HG03432 (cell line): ENCODE measurements around the gene KLHL22.

Source experiments
- ATAC-seq: cut with Tn5 transposase; IDR thresholded peaks from one replicate; pipeline ENCODE4 v1.9.1; 2021; ENCODE audit warnings: mild to moderate bottlenecking, moderate library complexity; ENCODE audit not compliant: unreplicated experiment

KLHL22 gene

DNA sequence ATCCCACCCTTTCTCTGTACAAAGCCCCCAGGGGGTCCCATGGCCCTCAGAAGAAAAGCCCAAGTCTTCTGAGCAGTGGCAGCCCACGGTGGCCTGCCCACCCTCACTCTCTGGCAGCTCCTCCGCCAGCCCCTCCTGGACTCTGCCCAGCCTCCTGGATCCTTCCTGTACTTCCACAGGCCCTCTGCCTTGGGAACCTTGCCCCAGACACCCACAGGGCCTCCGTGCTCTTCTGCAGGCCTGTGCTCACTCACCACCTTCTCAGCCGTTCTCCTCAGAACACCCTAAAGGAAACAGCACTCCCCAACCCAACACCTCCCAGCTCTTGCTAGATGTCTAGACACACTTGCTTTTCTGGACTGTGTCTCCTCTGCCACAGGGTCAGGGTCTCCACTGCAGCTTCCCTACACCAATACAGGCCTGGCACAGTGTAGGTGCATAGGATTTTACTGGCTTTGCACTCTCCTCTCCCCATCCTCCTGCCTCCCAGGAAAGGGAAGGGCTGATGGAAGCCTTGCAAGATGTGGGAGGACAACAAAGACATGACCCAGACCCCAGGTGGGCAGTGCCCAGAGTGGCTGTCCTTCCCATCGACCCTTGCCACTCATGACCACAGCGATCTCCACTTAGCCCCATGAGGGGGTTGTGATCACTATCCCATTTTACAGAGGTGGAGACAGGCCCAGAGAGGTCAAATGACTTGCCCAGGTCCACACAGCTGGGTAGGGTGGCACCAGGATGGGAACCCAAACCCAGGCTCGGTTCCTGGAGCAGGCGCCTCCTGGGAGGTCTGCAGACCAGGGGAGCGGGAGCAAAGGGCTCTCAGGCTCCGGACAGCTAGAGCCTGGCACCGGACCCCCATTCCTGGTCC, 59.9 kb downstream of the KLHL22 start:
- no peak for ATAC-seq

DNA sequence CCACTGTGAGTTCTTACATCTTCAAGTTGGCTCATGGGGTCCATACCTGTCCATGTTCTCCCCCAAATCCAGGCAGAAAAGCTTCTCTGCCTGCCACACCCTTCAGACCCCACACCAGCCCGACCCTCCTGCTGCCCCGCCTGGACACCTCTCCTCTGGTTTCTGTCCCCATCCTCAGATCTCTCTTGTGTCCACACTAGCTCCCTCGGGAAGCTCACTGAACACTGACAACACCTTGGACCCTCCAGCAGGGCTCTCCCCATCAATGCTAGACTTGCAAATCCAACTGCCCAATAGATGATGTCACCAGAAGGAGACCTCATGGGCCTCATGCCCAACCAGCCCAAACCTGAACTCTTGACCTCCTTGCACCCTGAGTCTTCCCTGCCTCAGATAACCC, 60.8 kb downstream of the KLHL22 start:
- no peak for ATAC-seq

DNA sequence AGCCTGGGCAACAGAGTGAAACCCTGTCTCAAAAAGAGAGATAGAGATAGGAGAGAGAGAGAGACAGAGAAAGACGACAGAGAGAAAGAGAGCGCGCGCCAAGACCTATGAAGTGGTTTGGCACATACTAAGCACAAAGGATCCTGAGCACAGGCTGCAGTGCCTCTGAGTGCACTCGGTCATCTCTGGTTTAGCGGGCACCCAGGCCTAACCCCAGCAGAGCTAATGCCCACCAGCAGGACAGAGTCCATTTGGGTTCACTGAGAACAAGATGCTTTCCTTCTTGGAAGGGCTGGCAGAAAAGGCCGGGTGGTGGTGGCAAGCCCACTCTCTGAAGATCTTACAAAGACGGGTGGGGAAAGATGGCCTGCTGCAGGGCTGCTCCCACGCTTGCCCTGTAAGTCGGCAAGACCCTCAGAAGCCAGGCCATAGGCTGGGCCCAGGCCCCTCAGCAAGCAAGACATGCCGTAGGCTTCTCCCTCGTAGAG, 61.3 kb downstream of the KLHL22 start:
- no peak for ATAC-seq

DNA sequence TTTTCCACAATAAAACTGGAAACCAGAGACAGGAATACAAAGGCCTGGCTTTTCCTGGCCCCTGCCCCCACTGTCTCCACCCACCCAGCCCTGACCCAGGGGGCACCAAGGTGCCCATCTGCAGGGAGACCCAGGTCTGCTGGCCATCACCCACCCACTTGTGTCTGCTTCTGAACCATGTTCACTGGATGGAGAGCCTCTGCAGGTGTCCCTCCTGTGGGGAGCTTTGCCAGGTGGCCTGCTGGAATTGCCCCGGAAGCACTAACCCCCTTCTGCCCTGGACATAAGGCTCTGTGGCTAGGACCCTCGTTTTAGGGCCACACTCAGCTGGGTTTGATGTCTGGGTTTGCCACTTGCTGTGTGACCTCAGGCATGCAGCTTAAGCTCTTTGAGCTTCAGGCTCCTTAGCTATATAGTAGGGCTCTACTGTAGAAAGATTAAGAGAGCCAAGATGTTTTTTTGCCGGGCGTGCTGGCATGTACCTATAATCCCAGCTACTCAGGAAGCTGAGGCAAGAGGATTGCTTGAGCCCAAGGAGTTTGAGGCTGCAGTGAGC, 61.8 kb downstream of the KLHL22 start:
- ATAC-seq = no peak

DNA sequence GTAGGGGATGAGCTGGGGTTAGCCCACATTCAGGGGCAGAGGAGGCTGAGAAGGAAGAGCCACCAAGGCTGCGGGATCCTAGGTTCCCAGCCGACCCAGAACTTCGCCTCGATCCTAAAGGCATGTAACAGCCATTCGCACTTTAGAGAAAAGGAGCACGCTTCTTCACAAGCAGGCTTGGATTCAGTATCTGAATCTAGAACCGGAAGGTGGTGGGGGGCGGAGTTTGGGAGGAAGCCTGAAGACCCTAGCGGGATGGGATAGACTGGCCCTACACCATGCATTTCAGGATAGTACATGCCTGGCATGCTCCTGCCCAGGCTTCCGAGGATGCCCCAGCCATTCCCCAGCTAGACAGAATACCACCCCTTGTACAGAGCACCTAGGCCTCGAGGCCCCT, 62.4 kb downstream of the KLHL22 start:
- no peak for ATAC-seq

DNA sequence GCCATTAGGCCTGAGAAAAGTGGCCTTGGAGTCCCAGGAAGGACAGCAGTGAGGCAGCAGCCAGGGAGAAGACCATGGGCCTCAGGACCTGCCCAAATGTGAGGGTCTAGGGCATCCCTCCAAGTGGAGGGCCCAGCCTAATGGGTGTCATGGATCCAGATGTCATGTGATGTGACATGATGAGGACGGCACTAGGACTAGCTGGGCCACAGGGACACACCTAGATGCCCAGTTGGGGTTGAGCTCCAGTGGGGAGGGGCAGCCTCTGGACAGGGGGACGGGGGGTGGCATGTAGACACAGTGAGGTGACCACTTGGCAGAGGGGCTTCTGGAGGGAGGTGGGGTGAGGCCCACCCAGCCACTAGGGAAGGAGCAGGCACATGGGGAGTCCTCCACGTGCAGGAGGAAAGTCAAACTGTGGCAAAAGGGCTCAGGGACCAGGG, 63.3 kb downstream of the KLHL22 start:
- no peak for ATAC-seq

DNA sequence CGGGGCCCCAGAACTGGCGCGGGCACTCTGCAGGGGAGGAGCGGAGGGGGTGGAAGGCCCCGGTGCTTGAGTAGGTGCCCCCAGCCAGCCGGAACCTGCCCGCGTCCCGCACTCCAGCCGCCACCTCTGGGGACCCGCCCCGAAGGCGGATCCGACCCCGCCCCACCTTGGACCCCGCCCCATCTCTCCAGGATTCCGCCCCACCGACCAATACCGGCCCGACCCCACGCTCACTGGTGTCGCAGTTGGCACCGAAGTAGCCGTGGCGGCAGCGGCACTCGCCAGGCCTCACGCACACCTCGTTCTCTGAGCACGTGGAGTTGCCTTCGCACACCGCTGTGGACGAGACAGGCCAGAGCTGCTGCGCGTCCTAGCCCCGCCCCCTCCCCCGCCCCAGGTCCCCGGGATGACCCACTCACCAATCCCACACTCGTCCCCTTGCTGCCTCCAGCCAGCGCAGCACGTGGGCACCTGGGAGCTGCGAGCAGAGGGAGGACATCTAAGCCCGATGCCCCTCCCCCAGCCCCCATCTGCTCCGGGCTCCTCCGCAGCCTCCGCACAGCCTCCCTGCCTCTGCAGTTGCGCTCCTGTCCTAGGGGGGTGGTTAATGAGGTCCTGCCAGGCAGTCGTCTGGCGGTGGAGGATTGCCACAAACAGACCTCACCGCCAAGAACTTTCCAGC, 63.9 kb downstream of the KLHL22 start:
- ATAC-seq = no peak

DNA sequence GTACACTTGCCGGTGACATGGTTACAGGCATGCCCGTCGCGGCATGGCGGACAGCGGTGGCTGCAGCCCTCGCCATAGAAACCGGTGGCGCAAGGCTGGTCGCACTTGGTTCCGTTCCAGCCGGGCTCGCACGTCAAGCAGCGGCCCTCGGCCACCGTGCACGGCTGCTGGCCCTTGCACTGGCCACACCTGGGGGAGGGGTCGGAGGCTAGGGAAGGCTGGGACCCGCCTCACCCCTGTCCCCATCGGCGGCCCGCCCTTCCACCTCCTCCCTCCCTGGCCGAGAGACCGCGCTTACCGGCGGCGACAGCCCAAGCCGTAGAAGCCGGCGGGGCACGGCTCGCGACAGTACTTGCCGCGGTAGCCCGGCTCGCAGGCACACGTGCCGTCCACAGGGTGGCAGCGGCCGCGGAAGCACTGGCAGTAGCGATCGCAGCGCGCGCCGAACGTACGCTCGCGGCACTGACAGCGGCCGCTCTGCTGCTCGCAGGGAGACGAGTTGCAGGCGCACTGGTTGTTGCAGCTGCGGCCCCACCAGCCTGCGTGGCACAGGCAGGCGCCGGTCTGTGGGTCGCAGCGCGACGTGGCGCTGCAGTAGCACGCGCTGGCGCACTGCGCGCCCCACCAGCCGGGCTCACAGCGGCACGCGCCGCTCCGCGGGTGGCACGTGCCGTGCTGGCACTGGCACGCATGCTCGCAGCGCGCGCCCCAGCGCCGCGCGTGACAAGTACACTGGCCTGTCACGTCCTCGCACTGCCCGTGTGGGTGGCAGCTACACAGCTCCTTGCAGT, 64.7 kb downstream of the KLHL22 start:
- no peak for ATAC-seq

DNA sequence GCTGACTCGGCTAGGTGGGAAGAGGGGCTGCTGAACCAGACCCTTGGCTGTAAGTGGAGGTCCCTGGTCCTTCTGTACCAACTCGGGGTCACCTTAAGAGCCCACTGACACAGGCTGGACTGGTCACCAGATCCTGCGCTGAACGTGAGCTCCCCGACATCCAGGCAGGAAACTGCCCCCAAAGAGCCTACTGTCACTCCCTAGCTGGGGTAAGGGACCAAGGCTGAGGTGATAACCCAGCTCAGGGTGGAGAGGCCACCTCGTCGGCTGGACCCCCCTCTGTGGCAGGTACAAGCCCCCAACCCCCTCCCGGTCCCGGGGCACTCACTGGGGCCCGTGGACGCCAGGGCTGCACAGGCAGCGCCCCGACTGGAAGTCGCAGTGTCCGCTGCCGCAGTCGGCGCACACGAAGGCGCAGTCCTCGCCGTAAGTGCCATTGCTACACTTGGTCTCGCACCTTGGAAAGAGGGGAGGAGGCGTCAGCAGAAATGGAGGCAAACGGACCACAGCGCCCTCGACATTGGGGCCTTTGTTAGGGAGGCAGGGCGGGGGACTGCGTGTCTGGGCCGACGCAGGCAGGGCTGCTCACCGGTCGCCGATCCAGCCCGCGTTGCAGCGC, 65.4 kb downstream of the KLHL22 start:
- ATAC-seq = no peak

DNA sequence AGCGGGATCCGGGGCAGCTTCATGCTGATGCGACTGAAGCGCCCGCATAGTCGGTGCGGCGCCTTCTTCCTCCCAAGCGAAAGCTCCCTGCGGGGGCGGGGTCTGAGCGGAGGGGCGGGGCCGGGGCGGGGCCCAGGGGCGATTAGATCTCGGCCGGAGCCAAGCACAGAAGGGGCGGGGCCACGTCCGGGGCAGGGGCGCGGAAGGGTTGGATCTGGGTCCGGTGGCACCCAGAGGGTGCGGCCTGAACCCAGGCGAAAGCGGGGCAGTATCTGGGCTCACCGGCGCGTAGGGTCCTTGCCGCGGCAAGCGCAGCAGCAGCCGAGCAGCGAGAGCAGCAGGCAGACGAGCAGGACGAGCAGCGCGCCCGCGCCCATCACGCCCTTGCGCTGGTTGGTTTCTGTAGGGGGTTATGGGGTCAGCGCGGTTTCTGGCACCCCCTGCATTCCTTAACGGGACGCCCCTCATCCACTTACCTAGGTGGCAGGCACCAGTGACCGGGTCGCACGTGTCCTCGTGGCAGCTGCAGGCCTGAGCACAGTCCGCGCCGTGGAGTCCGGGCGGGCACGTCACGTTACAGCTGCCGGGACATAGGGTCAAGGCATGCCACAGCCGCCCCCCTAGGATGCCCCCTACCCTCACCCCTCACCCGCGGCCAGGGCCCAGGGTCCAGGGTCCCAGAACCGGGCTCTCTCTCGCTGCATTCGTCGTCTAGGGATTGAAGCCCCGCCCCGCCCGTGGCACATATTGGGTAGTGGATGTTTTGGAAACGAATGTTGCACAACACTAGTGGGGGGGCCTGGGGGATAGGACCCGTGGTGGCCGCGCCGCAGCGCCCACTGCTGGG, 66.1 kb downstream of the KLHL22 start:
- no peak for ATAC-seq

DNA sequence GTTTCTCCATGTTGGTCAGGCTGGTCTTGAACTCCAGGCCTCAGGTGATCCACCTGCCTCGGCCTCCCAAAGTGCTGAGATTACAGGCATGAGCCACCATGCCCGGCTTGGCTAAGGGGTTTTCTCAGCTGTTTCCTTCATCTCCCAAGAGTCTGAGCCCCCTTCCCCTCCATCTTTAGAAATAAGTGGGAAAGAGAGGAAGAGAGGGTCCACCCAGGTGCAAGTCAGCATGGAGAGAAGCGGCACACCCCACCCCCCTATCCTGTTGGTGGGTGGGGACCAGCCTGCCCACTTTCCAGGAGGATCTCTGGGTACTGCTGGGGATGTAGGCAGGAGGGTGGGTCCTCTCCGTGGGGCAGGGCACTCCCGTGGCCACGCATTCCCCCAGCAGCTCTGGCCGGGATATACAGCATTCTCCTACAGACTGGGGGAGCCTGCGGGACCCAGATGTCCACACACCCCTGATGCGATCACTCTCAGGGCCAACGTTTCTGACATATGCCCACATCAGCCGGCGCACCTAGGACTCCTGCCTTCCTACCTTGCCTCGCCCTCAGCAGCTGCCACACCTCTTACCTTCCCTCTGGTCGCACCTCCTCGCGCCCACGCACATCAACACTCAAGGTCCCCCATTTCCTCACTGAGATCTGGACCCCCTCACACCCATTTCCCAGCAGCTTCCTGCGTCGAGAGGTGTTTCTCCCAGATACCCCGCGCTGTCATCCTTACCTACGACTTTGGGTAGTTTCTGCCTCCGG, 66.9 kb downstream of the KLHL22 start:
- ATAC-seq = no peak

DNA sequence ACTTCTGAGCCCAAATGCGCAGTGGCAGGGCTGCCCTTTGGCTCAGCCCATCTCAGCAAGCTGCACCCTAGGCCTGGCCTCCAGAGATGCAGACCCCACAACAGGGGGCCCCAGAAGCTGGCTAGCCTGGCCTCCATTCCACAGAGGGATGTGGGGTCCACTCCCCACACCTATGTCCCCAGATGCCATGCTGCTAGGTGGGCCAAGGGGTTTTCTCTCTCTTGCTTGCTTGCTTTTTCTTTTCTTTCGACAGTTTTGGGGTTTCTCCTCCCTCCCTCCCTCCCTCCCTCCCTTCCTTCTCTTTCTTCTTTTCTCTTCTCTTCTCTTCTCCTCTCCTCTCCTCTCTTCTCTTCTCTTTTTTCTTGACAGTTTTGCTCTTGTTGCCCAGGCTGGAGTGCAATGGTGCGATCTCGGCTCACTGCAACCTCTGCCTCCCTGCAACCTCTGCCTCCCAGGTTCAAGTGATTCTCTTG, 67.6 kb downstream of the KLHL22 start:
- ATAC-seq = no peak

DNA sequence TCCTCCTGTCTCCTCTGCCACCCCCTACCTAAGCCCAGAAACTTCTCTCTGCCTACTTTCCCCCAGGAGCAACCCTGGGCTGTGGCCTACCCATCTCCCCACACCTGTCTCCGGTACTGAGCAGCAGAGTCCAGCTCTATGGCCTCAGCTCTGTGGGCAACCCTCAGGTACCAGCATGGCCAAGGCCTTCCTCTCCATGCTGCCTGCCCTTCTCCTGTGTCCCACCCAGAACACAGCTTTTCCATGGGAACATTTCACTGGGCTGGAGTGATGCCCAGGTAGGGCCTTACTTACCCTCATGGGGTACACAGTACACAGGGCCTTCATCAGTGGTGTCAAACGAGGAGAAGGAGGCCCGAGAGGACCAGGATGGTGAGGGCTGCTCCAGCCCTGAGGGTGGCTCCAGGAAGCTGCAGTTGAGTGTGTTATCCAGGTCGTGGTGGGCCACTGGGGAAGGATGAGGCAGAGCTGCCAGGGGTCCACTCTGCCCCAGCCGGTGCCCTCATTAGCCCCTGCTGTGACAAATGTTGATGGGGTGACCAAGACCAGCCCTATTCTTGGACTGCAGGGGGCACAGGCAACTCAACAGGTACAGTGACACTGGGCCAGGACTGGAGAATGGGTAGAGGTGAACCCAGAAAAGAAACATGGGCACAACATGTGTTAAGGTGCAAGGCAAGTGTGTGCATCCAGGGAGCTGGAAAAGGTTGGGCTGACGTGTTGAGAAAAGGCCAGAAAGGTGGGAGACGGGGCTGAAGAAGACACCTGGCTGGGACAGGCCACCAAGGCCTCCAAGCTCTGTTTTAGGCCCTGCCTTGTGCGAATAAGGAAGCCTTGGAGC, 68.3 kb downstream of the KLHL22 start:
- no peak for ATAC-seq

DNA sequence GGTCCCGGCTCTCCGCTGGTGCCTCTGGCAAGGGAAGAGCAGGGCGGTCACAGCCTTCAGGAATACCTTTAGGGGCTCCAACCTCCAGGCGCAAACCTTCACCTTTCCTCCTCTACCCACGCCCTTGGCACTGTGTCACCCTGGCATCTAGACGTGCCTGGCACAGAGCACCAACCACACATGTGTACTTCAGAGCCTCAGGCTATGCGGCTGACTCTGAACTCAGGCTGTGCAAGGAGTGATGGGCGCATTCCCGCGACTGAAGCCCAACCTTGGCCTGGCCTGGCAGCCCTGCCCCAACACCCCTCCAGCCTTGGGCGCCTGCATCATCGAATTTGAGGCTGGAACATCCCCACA, 69.4 kb downstream of the KLHL22 start:
- no peak for ATAC-seq

DNA sequence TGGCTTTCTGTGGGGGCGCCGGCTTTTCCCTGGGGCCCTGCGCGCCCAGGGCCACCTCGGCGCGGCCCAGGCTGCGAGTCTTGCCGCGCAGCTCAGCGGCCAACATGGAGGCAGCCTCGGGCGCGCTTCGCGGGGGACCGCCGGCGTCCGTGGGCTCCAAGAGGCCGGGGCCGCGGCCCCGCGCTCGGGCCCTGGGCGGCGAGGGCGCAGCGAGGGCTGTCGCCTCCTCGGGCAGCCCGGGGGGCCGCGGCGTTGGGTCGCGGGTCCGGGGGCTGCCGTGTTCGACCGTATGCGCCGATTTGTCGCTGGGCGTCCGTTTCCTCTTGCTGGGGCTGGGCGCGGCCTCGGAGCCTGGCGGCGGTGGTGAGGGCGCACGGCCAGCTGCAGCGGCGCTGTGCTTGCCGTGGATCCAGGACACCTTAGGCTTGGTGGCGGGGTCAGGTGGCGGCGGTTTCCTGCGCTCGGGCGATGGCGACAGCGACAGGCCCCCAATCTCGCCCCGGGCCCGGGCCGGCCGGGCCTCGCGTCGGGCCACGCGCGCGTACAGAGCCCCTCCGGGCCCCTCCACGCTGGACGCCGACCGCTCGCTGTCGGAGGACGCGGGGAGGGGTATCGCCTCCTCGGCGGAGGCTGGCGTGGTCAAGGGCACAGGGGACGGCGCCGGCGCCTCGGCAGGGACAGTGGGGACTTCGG, 69.9 kb downstream of the KLHL22 start:
- ATAC-seq = no peak

DNA sequence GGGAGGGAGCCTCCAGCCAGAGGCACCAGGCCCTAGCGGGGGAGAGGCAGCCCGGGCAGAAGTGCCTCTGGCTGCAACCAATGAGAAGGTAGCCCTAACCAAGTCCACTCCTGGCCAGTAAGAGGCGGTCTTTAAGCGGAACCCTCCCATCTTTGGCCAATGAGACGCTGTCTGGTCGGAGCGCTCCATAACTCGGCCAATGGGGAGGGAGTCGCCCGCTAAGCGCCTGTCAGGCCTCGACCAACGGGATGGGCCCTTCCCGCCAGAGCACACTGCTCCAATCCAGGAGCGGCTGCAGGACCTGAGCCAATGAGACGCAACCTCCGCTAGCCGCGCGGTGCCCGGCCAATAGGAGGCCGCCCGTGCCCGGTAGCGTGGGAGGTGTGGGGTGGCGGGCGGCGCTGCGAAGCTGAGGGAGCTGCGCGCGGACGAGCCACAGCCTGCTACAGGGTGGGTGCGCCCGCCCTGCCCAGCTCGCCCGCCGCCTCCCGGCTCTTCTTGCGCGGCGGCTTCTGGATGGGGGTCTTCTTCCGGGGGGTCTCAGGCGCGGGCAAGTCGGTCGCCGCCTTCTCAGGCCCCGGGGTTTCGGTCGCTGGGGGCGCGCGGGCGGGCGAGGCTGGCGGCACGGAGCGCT, 70.5 kb downstream of the KLHL22 start:
- ATAC-seq = no peak

DNA sequence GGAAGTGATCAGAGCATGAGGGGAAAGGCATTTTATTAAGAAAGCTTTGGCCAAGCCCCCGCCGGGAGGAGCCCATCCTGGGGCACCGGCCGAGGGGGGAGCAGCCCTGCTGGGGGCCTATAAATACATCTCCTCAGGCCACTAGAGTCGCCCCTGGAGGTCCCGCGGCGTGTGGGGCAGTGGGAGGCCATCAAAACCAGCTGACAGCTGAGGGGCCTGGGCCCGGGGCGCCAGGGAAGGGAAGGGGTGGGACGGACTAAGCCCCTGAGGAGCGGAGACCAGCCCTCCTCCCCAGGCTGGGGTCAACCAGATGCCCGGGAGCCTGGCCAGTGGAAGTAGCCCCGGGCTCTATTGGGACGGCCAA, 71.0 kb downstream of the KLHL22 start:
- ATAC-seq = no peak
